T47D (cell line): ENCODE data around the gene ASCL5.

Experiments
- DNase-seq, 2 experiments: peaks; one replicate each; pipeline versions ENCODE4 v3.0.0 to v3.0.0-alpha.2; 2011 to 2012; ENCODE audit warnings: low read depth in 1 of 2, low spot score in 1 of 2
- JUND ChIP-seq: IDR thresholded peaks from 2 replicates; pipeline ENCODE4 v1.6.1; 2012; ENCODE audit warnings: low read depth
- in situ Hi-C: cut with HindIII; loops from 2 replicates; pipeline ENCODE4 v1.10.0; 2016; ENCODE audit warnings: low sequenced_read_pairs, low pct_unique_long_range_greater_than_20kb

The ASCL5 gene

DNA sequence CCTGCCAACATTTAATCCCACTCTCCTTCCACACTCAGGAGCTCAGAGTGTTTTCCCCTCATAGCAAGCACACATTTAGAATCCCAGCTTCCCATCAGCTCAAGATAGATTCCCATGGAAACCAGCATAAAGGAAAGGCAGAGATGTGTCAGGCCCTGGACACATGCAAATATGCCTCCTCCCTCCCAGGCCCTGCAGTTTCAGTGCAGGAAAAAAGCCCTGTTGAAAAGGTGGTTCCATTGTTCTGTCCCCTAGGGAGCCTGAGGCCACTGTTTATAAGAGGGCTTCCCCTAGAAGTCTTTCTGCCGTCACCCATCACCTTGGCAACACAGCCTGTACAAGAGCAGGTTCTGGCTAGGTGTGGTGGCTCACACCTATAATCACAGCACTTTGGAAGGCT is 18.4 kb downstream of the ASCL5 start:
- no peak for TF ChIP-seq JUND
- DNase-seq = no peak
- in situ Hi-C loops = no loop called here

GRCh38 chr1:201105688-201106087 is 21.3 kb downstream of the ASCL5 start:
- TF ChIP-seq JUND = no peak
- DNase-seq = no peak
- in situ Hi-C loops = no loop called here

GRCh38 chr1:201104141-201104540 is 22.8 kb downstream of the ASCL5 start:
- in situ Hi-C loops = no loop called here
- no peak for DNase-seq
- TF ChIP-seq JUND = no peak

- DNase-seq = no peak
- in situ Hi-C loops = no loop called here
- no peak for TF ChIP-seq JUND
These were observed 23.3 kb downstream of the ASCL5 start for GRCh38 chr1:201103666-201104065.

- in situ Hi-C loops = no loop called here
- TF ChIP-seq JUND = no peak
These were observed 26.6 kb downstream of the ASCL5 start for GRCh38 chr1:201100169-201100930.

DNA sequence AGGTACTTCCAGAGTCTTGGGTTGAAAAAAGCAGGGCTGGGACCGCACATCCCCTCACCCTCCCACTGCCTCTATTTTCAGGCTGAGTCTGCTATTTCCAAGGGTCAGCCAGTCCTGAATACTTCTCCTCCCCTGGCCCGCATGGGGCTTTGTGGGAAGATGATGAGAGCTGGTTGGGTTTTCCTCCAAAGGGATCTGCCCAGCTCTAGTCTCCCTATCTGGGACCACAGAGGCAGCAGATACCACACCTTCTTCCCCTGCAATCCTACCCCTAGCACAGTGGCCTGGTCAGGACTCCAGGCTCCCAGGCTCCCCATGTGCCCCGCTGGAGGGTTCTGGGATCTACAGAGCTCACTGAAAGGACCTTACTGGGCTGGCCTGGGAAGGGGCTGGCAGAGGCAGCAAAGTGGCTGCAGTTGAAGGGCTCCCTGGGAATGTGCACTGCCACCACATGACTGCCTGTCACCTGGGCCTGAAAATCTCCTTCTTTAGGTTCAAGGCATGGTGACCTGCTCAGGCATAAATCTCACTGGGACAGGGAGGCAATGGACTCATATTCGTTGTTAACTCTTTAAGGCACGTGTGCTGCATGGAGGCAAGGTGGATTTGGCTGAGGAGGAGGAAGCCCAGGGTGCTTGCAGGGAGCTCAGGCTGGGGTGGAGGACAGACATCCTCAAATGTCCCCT is 27.8 kb downstream of the ASCL5 start:
- no peak for DNase-seq
- TF ChIP-seq JUND = no peak
- in situ Hi-C loops = no loop called here

More at GRCh38 chr1:201100169-201100930, 26.6 kb downstream of the ASCL5 start:
- no peak for DNase-seq

- DNase-seq = no peak
- in situ Hi-C loops = no loop called here
- no peak for TF ChIP-seq JUND
These were observed 29.8 kb downstream of the ASCL5 start for GRCh38 chr1:201096977-201097856.

GRCh38 chr1:201096041-201096461 is 30.9 kb downstream of the ASCL5 start:
- no peak for TF ChIP-seq JUND
- no peak for DNase-seq
- in situ Hi-C loops = no loop called here

- no peak for TF ChIP-seq JUND
- in situ Hi-C loops = no loop called here
- DNase-seq = no peak
These were observed 31.4 kb downstream of the ASCL5 start for GRCh38 chr1:201095581-201095980.

DNA sequence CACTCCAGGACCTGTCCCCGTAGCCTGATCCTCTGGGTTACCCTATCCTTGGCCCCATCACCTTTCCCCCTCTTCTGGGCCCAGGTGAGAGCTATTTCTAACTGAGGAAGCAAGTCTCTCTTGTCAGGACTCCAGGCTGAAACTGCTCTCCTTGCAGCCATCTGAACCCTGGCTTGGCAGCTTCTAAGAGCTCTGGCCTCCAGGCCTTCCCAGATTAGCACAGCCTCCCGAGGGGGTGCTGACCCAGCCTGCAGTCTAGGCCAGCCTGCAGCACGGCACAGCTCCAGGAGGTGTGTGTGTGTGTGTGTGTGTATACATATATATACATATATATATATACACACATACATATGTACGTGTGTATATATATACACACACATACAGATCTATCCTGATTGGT is 32.2 kb downstream of the ASCL5 start:
- TF ChIP-seq JUND = no peak
- in situ Hi-C loops = no loop called here
- no peak for DNase-seq

GRCh38 chr1:201093962-201094361 is 33.0 kb downstream of the ASCL5 start:
- TF ChIP-seq JUND = no peak
- no peak for DNase-seq
- in situ Hi-C loops = no loop called here

DNA sequence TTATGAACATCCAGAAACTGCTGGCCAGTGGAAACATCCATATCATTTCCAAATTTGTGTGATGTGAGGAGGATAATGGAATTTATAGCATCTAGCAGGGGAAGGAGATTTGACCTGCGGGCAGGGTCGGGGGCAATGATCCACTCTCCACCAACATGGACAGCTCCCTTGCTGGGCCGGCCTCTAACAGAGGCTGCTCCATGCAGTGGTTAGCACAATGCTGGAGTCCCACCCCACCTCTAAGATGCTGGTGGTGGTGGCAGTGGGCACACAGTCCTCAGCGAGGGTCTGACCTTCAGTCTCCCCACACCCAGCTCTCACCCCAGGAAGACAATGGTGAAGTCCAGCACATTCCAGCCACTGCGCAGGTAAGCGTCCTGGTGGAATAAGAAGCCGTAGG is 33.4 kb downstream of the ASCL5 start:
- in situ Hi-C loops = no loop called here
- TF ChIP-seq JUND = no peak
- DNase-seq = no peak

DNA sequence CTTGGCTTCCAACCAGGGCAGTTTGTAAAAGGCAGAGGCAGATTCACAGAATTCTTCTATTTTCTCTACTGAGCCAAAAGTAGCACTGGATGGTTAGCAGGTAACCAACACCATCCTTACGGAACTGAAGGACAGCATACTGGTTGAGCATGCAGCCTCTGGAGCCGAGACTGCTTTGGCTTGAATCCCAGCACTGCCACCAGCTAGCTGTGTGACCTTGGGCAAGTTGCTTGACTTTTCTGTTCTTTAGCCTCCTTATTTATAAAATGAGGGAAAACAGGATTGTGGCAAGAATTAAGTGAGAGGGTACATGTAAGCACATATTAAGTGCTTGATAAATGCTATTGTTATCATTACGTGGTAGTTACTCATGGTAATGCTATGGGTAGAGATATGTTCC is 34.2 kb downstream of the ASCL5 start:
- in situ Hi-C loops = no loop called here
- TF ChIP-seq JUND = no peak
- DNase-seq = no peak
